Keratinocyte (primary cell): Measurements from ENCODE around the gene CRADD. TPM values are rescaled to one million over a fixed set of nuclear protein-coding genes. Genes with fewer than 3 reads are reported as not detected.

ENCODE experiments used
- DNase-seq: peaks from one replicate; pipeline ENCODE4 v3.0.0-alpha.2; 2011; ENCODE audit warnings: low read depth, missing footprints, low spot score
- FAIRE-seq: peaks from 2 replicates; lab custom pipeline; 2011; peaks lifted over from hg19 to GRCh38; lab: Jason Lieb, UNC
- H2AFZ ChIP-seq: 2 replicates; pipeline ENCODE4 v1.6.0; 2012; ENCODE audit warnings: low read length, control low read depth, inconsistent platforms; ENCODE audit not compliant: control insufficient read depth
- H3K27ac ChIP-seq: 2 replicates; pipeline ENCODE4 v1.5.1; 2011; ENCODE audit warnings: low read length; ENCODE audit not compliant: control insufficient read depth, insufficient read depth
- H3K27me3 ChIP-seq: 3 replicates; pipeline ENCODE4 v1.6.0; 2011; ENCODE audit warnings: low read length; ENCODE audit not compliant: control insufficient read depth, insufficient read depth; ENCODE audit errors: extremely low read depth
- H3K36me3 ChIP-seq, 2 experiments: 2 replicates in 1 of 2; 3 replicates in 1 of 2; pipeline ENCODE4 v1.5.1; 2011; ENCODE audit warnings: low read length in 2 of 2, mild to moderate bottlenecking in 1 of 2; ENCODE audit not compliant: control insufficient read depth in 2 of 2, insufficient read depth in 2 of 2; ENCODE audit errors: extremely low read depth in 1 of 2
- H3K4me1 ChIP-seq: 3 replicates; pipeline ENCODE4 v1.5.1; 2011; ENCODE audit warnings: low read length; ENCODE audit not compliant: control insufficient read depth, insufficient read depth; ENCODE audit errors: extremely low read depth
- H3K4me2 ChIP-seq: 3 replicates; pipeline ENCODE4 v1.6.0; 2011; ENCODE audit warnings: low read depth, low read length; ENCODE audit not compliant: control insufficient read depth, insufficient read depth; ENCODE audit errors: extremely low read depth
- H3K4me3 ChIP-seq, 3 experiments: fragments of 200-600 bp in 1 of 3; sonication (generic) in 1 of 3; 2 replicates in 2 of 3; 3 replicates in 1 of 3; pipeline ENCODE4 v1.5.1; 2011 to 2016; ENCODE audit warnings: low read length in 3 of 3, mild to moderate bottlenecking in 3 of 3, control low read depth in 2 of 3, inconsistent platforms in 1 of 3, low read depth in 1 of 3, mixed read lengths in 1 of 3, mixed run types in 1 of 3, moderate library complexity in 1 of 3; ENCODE audit not compliant: control insufficient read depth in 2 of 3, insufficient read depth in 2 of 3; ENCODE audit errors: extremely low read depth in 1 of 3
- H3K79me2 ChIP-seq: 2 replicates; pipeline ENCODE4 v1.6.0; 2012; ENCODE audit warnings: low read length; ENCODE audit not compliant: control insufficient read depth, insufficient read depth
- H3K9ac ChIP-seq: 3 replicates; pipeline ENCODE4 v1.6.0; 2011; ENCODE audit warnings: low read length; ENCODE audit not compliant: control insufficient read depth, insufficient read depth; ENCODE audit errors: extremely low read depth
- H3K9me1 ChIP-seq: 3 replicates; pipeline ENCODE4 v1.6.0; 2011; ENCODE audit warnings: low read length; ENCODE audit not compliant: control insufficient read depth, insufficient read depth; ENCODE audit errors: extremely low read depth
- H3K9me3 ChIP-seq: 2 replicates; pipeline ENCODE4 v1.5.1; 2012; ENCODE audit warnings: low read depth, low read length; ENCODE audit not compliant: control insufficient read depth
- H4K20me1 ChIP-seq: 3 replicates; pipeline ENCODE4 v1.6.0; 2011; ENCODE audit warnings: low read length; ENCODE audit not compliant: control insufficient read depth, insufficient read depth; ENCODE audit errors: extremely low read depth
- CTCF ChIP-seq, 3 experiments: IDR thresholded peaks in 1 of 3; conservative IDR thresholded peaks in 1 of 3; optimal IDR thresholded peaks in 1 of 3; 2 replicates in 2 of 3; 3 replicates in 1 of 3; pipeline versions ENCODE3 to v1.5.1; 2011; ENCODE audit warnings: low read length in 3 of 3, mild to moderate bottlenecking in 3 of 3, moderate library complexity in 2 of 3, control low read depth in 1 of 3, inconsistent platforms in 1 of 3; ENCODE audit not compliant: insufficient read depth in 2 of 3; ENCODE audit errors: extremely low read depth in 1 of 3
- EZH2 ChIP-seq: IDR thresholded peaks from one replicate; pipeline ENCODE4 v1.6.1; 2012; ENCODE audit warnings: inconsistent platforms, mild to moderate bottlenecking, low read length, moderate library complexity
- dilution Hi-C: fragments of 300-500 bp; cut with MboI; formaldehyde crosslinking; loops from one replicate; pipeline ENCODE4 v1.7.0; 2020; ENCODE audit warnings: low sequenced_read_pairs; ENCODE audit not compliant: extremely low pct_ligation_motif_present
- polyA plus RNA-seq, 5 experiments: library from polyadenylated mRNA; depleted of rRNA in 3 of 5; stranded (reverse) in 3 of 5; stranded (forward) in 1 of 5; unstranded in 1 of 5; fragments of >200 nt; gene quantifications; 1 replicate in 1 of 5; 2 replicates in 3 of 5; 3 replicates in 1 of 5; pipeline versions ENCODE4 v1.2.1 to v1.2.3, GENCODE V29; 2011 to 2012; ENCODE audit warnings: missing spikeins in 2 of 5, low read depth in 1 of 5, low replicate concordance in 1 of 5

CRADD gene
- polyA plus RNA-seq, 1 donor (not counting 4 experiments of a cell fraction or from before 2014, with no cell fraction given), result 11.2 TPM

- H3K9me1 ChIP-seq, result no peaks in the 10 kb centered on the region
- no peak overlapping the region for H2AFZ ChIP-seq
- TF ChIP-seq CTCF (optimal IDR thresholded peaks at IDR 0.05 in 1 of 3, IDR thresholded peaks at IDR 0.05 in 1 of 3, conservative IDR thresholded peaks at IDR 0.05 in 1 of 3; ENCODE audit: extremely low read depth in 1 of 3, insufficient read depth in 2 of 3, low read length in 3 of 3) (no peak), EZH2 (no peak)
- dilution Hi-C loops, result no loop called here
- H3K4me3 ChIP-seq, result no peak overlapping the region
- no peak overlapping the region for H3K4me2 ChIP-seq
- H3K9me3 ChIP-seq, result no peaks in the 10 kb centered on the region
- H3K27me3 ChIP-seq, result no peaks in the 10 kb centered on the region
- FAIRE-seq (no peak), DNase-seq (no peak)
- H3K4me1 ChIP-seq, result no peaks in the 10 kb centered on the region
- no peak overlapping the region for H3K9ac ChIP-seq
- H3K27ac ChIP-seq, result no peak overlapping the region
- H4K20me1 ChIP-seq, result no peaks in the 10 kb centered on the region
- H3K36me3 ChIP-seq, result no peaks in the 10 kb centered on the region
- H3K79me2 ChIP-seq, result no peaks in the 10 kb centered on the region
Observed at GRCh38 chr12:93851257-93851671, 174.1 kb downstream of the CRADD start.

GRCh38 chr12:93852173-93852591, 175.0 kb downstream of the CRADD start:
- no peak overlapping the region for H2AFZ ChIP-seq
- no peak overlapping the region for H3K27ac ChIP-seq
- H3K36me3 ChIP-seq, result no peaks in the 10 kb centered on the region
- no peaks in the 10 kb centered on the region for H3K9me1 ChIP-seq
- no peak for TF ChIP-seq CTCF (optimal IDR thresholded peaks at IDR 0.05 in 1 of 3, IDR thresholded peaks at IDR 0.05 in 1 of 3, conservative IDR thresholded peaks at IDR 0.05 in 1 of 3; ENCODE audit: extremely low read depth in 1 of 3, insufficient read depth in 2 of 3, low read length in 3 of 3)
- no peak for TF ChIP-seq EZH2
- DNase-seq, result no peak
- FAIRE-seq, result no peak
- no peak overlapping the region for H3K4me3 ChIP-seq
- no peaks in the 10 kb centered on the region for H3K9me3 ChIP-seq
- no peak overlapping the region for H3K4me2 ChIP-seq
- dilution Hi-C loops, result no loop called here
- no peaks in the 10 kb centered on the region for H3K4me1 ChIP-seq
- no peaks in the 10 kb centered on the region for H3K79me2 ChIP-seq
- H3K27me3 ChIP-seq, result no peaks in the 10 kb centered on the region
- H3K9ac ChIP-seq, result no peak overlapping the region
- no peaks in the 10 kb centered on the region for H4K20me1 ChIP-seq
